ENCODE results near the gene FPR1.

Gene FPR1

DNA sequence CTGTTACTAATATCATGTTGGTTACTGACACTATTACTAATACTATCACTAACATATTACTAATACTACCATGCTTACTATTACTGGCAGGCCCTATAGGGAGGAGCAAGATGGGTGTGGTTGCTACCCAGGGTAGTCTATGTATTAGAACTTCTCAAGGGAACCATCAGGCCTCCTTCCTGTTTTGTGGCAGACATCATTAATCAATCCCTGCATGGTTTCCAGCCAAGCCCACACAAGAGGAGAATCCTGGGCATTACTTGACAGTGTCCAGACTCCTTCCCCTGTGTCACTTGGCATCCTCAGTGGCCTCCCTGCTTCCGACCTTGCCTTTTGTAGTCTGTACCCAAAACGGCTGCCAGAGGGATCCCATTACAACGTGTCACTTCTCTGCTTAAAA lies 36.8 kb downstream of the FPR1 start:
- no peaks in the 10 kb centered on the region for H3K4me1 ChIP-seq
- no peak for DNase-seq (ENCODE audit: low spot score in 2 of 2)
- no peak overlapping the region for H3K4me3 ChIP-seq
- no peaks in the 10 kb centered on the region for H3K9me3 ChIP-seq
- in situ Hi-C loops (cut with MboI; ENCODE audit: low sequenced_read_pairs): no loop called here
- 0 out of 2 replicates have a peak, but pooled peaks cover 6% of the 10 kb centered on the region for H3K27me3 ChIP-seq (ENCODE audit: low read depth)
- H3K36me3 ChIP-seq (replicated peaks): no peaks in the 10 kb centered on the region

DNA sequence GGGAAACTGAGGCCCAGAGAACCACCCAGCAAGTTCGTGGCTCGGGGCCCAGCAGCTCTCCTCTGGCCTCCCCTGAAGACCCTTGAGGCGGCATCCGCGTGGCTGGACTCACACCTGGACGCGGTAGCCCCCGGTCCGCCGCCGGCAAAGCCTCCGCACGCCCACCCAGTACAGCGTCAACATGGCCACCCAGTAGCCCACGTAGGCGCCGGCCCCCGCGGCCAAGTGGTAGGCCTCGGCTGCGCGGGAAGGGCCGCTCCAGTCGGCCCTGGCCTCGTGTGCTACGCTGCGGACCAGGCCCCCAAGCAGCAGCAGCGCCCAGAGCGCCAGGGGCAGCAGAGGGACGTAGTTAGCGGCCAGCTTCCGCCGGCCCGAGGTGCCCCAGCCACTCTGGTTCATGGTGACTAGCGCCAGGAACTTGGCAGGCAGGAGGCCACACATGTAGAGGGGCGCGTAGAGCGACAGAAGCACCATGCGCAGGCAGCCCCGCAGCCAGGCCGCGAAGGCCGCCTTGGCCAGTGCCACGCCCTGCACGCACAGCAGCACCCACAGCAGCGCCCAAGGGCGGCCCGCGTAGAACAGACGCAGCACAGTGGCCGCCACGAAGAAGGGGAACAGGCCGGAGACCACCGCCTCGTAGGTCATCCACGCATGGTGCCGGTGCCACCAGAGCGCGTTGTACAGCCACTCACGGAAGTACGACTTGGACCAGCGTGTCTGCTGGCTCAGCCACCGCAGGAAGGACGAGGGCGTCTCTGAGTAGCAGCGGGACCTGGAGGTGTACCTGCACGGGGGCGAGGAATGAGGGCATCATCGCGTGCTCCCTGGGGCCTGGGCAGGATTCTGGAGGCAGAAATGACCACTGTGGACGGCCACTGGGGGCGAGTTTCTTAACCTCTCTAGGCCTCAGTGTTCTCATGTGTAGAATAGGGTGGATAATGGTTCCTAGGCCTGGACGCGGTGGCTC lies 38.1 kb downstream of the FPR1 start:
- Histone ChIP-seq H3K4me1 (no peaks in the 10 kb centered on the region), H3K27me3 (ENCODE audit: low read depth) (0 out of 2 replicates have a peak, but pooled peaks cover 6% of the 10 kb centered on the region), H3K4me3 (no peak overlapping the region), H3K9me3 (no peaks in the 10 kb centered on the region), H3K36me3 (replicated peaks) (no peaks in the 10 kb centered on the region)
- no peak for DNase-seq (ENCODE audit: low spot score in 2 of 2)
- in situ Hi-C loops (cut with MboI; ENCODE audit: low sequenced_read_pairs): no loop called here

DNA sequence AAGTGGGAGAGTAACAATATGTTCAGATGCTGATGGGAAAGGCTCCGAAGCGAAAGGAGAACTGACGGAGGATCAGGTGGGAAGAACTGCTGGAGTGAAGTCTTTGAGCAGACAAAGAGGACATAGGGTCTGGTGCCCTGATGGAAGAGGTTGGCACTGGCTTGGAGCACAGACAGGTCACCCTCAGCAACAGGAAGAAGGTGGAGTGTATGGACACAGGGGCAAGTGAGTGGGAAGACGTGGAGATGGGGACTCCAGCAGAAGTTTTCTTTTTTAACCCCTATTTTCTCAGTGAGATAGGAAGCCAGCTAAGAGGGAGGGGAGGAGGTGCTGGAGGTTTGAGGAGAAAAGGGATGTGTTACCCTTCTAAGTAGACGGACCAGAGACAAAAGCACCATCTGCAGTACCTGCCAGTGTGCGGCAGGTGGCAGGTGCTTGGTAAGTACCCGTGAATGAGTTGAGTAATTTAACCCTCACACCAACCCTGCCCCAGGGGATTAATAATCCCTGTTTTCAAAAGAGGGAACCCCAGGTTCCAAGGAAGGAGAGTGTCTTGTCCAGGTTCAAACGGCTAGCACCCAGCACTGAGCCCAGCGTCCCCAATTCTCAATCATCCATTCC lies 39.1 kb downstream of the FPR1 start:
- Histone ChIP-seq H3K4me1 (no peaks in the 10 kb centered on the region), H3K36me3 (replicated peaks) (no peaks in the 10 kb centered on the region), H3K9me3 (no peaks in the 10 kb centered on the region), H3K27me3 (ENCODE audit: low read depth) (0 out of 2 replicates have a peak, but pooled peaks cover 6% of the 10 kb centered on the region), H3K4me3 (no peak overlapping the region)
- DNase-seq (ENCODE audit: low spot score in 2 of 2): peak in 1 of 2 experiments; percentile 25
- in situ Hi-C loops (cut with MboI; ENCODE audit: low sequenced_read_pairs): no loop called here

DNA sequence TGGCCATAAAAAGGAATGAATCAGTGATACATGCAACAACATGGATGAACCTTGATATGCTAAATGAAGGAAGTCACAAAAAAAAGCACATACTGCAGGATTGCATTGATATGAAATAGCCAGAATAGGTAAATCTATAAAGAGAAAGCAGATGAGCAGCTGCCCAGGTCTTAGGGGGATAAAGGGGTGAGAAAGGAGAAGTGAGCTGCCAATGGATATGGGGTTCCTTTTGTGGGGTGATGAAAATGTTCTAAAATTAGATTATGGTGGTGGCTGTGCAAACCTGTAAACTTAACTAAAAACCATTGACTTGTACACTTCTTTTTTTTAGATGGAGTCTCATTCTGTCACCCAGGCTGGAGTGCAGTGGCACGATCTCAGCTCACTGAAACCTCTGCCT lies 40.0 kb downstream of the FPR1 start:
- in situ Hi-C loops (cut with MboI; ENCODE audit: low sequenced_read_pairs): no loop called here
- H3K36me3 ChIP-seq (replicated peaks): 0 out of 2 replicates have a peak, but pooled peaks cover 2% of the 10 kb centered on the region
- no peak overlapping the region for H3K4me3 ChIP-seq
- no peaks in the 10 kb centered on the region for H3K4me1 ChIP-seq
- H3K9me3 ChIP-seq: no peaks in the 10 kb centered on the region
- H3K27me3 ChIP-seq (ENCODE audit: low read depth): 0 out of 2 replicates have a peak, but pooled peaks cover 6% of the 10 kb centered on the region
- no peak for DNase-seq (ENCODE audit: low spot score in 2 of 2)

DNA sequence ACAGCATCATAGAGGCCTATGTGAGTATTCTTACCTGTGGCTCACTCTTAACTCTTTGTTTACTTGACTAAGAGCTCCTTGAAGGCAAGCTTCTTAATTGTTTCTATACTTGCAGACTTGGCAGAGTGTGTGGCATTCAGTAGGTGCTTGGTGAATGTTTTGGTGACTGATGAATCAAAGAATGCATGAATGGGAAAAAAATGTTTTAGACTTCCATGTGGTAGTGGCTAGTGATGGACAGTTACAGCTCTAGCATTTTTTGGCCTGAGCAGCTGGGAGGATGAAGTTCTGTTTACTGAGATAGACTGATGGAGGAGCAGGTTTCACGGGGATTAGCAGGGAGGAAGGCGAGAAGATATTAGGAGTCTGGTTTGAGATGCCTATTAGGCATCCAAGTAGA lies 41.5 kb downstream of the FPR1 start:
- Histone ChIP-seq H3K36me3 (replicated peaks) (peaks cover 15% of the 10 kb centered on the region), H3K27me3 (ENCODE audit: low read depth) (0 out of 2 replicates have a peak, but pooled peaks cover 6% of the 10 kb centered on the region), H3K4me3 (no peak overlapping the region), H3K4me1 (no peaks in the 10 kb centered on the region), H3K9me3 (no peaks in the 10 kb centered on the region)
- in situ Hi-C loops (cut with MboI; ENCODE audit: low sequenced_read_pairs): no loop called here
- no peak for DNase-seq (ENCODE audit: low spot score in 2 of 2)

DNA sequence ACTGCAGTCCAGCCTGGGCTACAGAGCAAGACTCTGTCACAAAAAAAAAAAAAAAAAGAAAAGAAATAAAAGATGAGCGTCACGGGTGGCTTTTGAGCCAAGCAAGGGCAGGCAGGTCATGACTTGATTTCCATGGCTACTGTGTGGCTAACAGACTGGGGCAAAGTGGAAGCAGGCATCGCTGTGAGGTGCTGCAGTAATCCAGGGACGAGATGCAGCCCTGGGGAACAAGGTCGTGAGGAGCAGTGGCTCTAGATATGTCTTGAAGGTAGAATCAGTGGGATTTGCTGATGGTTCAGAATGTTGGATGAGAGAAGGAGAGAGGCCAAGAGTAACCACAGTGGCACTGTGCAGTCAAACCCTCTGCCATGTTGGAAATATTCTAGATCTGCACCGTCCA lies 42.1 kb downstream of the FPR1 start:
- 0 out of 2 replicates have a peak, but pooled peaks cover 6% of the 10 kb centered on the region for H3K27me3 ChIP-seq (ENCODE audit: low read depth)
- peaks cover 18% of the 10 kb centered on the region for H3K36me3 ChIP-seq (replicated peaks)
- no peaks in the 10 kb centered on the region for H3K4me1 ChIP-seq
- in situ Hi-C loops (cut with MboI; ENCODE audit: low sequenced_read_pairs): no loop called here
- DNase-seq (ENCODE audit: low spot score in 2 of 2): no peak
- H3K4me3 ChIP-seq: no peak overlapping the region
- no peaks in the 10 kb centered on the region for H3K9me3 ChIP-seq

DNA sequence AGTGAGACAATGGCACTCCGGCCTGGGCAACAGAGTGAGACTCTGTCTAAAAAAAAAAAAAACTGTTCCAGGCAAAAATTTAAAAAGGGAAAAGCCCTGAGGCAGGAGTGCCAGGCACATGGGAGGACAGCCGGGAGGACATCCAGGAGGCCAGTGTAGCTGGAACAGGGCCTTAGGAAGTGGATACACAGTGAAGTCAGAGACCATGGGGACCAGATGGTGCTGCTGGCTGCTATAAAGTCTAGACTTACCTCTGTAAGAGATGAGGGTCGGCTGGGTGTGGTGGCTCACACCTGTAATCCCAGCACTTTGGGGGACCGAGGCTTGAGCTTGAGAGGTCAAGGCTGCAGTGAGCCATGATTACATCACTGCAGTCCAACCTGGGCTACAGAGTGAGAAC lies 42.9 kb downstream of the FPR1 start:
- H3K36me3 ChIP-seq (replicated peaks): peaks cover 18% of the 10 kb centered on the region
- no peak overlapping the region for H3K4me3 ChIP-seq
- in situ Hi-C loops (cut with MboI; ENCODE audit: low sequenced_read_pairs): no loop called here
- H3K27me3 ChIP-seq (ENCODE audit: low read depth): 0 out of 2 replicates have a peak, but pooled peaks cover 6% of the 10 kb centered on the region
- H3K4me1 ChIP-seq: no peaks in the 10 kb centered on the region
- no peak for DNase-seq (ENCODE audit: low spot score in 2 of 2)
- H3K9me3 ChIP-seq: no peaks in the 10 kb centered on the region

DNA sequence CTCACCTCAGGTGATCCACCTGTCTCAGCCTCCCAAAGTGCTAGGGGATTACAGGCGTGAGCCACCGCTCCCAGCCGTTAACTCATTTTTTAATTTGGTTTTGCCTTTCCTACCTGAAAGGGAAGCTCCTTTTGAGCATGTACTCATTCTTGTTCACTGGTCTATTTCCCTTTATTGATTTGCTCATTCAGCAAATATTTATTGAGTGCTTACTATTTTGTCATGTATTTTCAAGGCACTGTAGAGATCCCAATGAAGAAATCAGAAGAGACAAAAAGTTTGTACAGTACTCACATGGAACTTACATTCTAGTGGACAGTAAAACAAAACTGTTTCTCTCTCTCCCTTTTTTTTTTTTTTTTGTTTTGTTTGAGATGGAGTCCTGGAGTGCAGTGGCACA lies 44.8 kb downstream of the FPR1 start:
- peaks cover 18% of the 10 kb centered on the region for H3K36me3 ChIP-seq (replicated peaks)
- no peak overlapping the region for H3K4me3 ChIP-seq
- no peaks in the 10 kb centered on the region for H3K9me3 ChIP-seq
- 0 out of 2 replicates have a peak, but pooled peaks cover 6% of the 10 kb centered on the region for H3K27me3 ChIP-seq (ENCODE audit: low read depth)
- no peaks in the 10 kb centered on the region for H3K4me1 ChIP-seq
- no peak for DNase-seq (ENCODE audit: low spot score in 2 of 2)
- in situ Hi-C loops (cut with MboI; ENCODE audit: low sequenced_read_pairs): no loop called here

DNA sequence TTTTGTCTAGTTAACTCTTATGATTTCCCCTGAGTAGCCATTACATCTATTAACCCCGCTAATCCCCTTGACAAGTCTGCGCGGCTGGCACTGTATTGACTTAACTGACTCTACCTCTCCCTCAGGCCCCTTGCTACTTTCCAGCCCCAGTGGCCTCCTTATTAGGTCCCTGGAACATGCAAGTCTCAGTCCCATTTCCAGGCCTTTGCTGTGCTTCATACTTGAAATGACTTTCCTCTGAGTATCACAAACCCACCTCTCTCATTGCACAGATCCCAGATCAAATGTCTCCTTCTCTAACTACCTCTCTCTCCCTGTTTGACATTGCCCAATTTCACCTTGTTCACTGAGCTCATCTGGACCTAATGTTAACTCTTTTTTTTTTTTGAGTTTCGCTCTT lies 45.4 kb downstream of the FPR1 start:
- Histone ChIP-seq H3K4me1 (no peaks in the 10 kb centered on the region), H3K36me3 (replicated peaks) (peaks cover 22% of the 10 kb centered on the region), H3K27me3 (ENCODE audit: low read depth) (0 out of 2 replicates have a peak, but pooled peaks cover 2% of the 10 kb centered on the region), H3K9me3 (no peaks in the 10 kb centered on the region), H3K4me3 (no peak overlapping the region)
- no peak for DNase-seq (ENCODE audit: low spot score in 2 of 2)
- in situ Hi-C loops (cut with MboI; ENCODE audit: low sequenced_read_pairs): no loop called here

DNA sequence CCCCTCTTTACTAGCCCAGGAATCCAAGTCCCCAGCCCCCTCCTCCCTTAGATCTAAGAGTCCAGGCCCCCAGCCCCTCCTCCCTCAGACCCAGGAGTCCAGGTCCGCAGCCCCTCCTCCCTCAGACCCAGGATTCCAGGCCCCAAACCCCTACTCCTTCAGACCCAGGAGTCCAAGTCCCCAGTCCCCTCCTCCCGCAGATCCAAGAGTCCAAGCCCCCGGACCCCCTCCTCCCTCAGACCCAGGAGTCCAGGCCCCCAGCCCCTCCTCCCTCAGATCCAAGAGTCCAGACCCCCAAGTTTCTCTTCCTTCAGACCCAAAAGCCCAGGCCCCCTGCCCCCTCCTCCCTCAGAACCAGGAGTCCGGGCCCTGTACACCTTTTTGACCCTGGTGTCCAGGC lies 47.1 kb downstream of the FPR1 start:
- no peaks in the 10 kb centered on the region for H3K4me1 ChIP-seq
- no peaks in the 10 kb centered on the region for H3K27me3 ChIP-seq (ENCODE audit: low read depth)
- no peak for DNase-seq (ENCODE audit: low spot score in 2 of 2)
- H3K36me3 ChIP-seq (replicated peaks): peaks cover 24% of the 10 kb centered on the region
- H3K4me3 ChIP-seq: peak overlapping the region; percentile 74
- no peaks in the 10 kb centered on the region for H3K9me3 ChIP-seq
- in situ Hi-C loops (cut with MboI; ENCODE audit: low sequenced_read_pairs): no loop called here

DNA sequence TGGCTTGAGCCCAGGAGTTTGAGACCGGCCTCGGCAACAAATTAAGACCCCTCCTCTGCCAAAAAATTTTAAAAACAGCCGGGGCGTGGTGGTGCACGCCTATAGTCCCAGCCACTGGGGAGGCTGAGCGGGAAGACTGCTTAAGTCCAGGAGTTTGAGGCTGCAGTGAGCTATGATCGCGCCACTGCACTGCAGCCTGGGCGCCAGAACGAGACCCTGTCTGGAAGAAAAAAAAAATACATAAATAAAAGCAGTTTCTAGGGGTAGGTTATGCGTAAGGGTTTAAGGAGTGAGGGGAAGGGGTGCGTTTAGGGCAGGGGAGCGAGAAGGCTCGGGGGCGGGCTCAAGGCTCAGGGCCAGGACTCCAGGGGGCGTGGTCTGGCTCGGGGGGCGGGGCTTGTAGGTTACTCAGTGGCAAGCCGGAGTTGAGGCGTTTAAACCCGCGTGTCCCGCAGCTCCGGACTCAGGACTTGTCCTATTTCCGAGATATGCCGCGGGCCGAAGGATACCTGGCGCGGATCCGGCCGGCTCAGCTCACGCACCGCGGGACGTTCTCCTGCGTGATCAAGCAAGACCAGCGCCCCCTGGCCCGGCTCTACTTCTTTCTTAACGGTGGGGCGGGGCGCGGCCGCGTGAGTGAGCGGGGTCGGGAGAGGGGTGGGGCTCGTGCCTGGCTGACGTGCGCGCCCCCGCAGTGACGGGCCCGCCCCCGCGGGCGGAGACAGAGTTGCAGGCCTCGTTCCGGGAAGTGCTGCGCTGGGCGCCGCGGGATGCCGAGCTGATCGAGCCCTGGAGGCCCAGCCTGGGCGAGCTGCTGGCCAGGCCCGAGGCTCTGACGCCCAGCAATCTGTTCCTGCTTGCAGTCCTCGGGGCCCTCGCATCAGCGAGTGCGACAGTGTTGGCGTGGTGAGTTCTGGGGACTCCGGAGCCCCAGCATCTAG lies 47.8 kb downstream of the FPR1 start:
- Histone ChIP-seq H3K9me3 (no peaks in the 10 kb centered on the region), H3K4me3 (peak overlapping the region; percentile 74), H3K36me3 (replicated peaks) (peaks cover 27% of the 10 kb centered on the region), H3K27me3 (ENCODE audit: low read depth) (no peaks in the 10 kb centered on the region), H3K4me1 (no peaks in the 10 kb centered on the region)
- in situ Hi-C loops (cut with MboI; ENCODE audit: low sequenced_read_pairs): no loop called here
- peak; percentile 89 to 96 for DNase-seq (ENCODE audit: low spot score in 2 of 2)

DNA sequence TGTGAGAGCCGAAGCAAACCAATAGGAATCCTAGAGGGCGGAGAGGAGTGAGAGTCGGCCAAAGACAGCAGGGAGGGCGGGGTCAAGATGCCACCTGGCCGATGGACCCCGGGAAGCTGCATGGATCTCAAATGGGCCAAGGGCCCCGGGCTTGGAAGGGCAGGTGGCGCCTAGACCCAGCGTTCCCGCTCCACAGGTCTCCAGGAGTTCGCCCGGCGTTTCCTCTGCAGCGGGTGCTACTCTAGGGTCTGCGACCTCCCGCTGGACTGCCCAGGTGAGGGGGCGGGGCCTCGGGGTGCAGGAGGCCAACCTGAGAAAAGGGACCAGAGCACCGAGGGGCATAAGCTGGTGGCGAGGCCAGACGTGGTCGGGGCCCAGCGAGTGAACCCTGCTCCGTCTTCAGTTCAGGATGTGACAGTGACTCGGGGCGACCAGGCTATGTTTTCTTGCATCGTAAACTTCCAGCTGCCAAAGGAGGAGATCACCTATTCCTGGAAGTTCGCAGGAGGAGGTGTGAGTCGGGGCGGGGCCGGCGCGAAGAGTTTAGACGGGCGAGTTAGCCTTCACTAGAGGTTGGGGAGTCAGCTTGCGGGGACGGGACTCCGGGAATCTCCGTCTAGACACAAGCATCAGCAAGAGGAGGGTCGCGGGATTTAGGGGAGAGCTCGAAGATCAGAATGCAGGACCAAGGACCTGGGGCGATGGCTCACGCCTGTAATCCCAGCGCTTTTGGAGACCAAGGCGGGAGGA lies 48.7 kb downstream of the FPR1 start:
- no peaks in the 10 kb centered on the region for H3K27me3 ChIP-seq (ENCODE audit: low read depth)
- no peak for DNase-seq (ENCODE audit: low spot score in 2 of 2)
- no peaks in the 10 kb centered on the region for H3K4me1 ChIP-seq
- H3K9me3 ChIP-seq: no peaks in the 10 kb centered on the region
- no peak overlapping the region for H3K4me3 ChIP-seq
- peaks cover 27% of the 10 kb centered on the region for H3K36me3 ChIP-seq (replicated peaks)
- in situ Hi-C loops (cut with MboI; ENCODE audit: low sequenced_read_pairs): no loop called here

Measured in HAP-1 (cell line).